ENCODE data around the gene LINC00305.

- TF ChIP-seq YY1 (IDR thresholded peaks at IDR 0.05; ENCODE audit: insufficient read depth, insufficient read length) (no peak), SUZ12 (IDR thresholded peaks at IDR 0.05; ENCODE audit: extremely low read depth, insufficient read depth, insufficient read length) (no peak)
Observed at GRCh38 chr18:64148988-64149387, at the start of gene LINC00305.

Measured in NT2/D1 (cell line).